H1 (cell line): Measurements from ENCODE around the gene SIPA1L3. TPM values are rescaled to one million over a fixed set of nuclear protein-coding genes. Genes with fewer than 3 reads are reported as not detected.

ENCODE experiments used
- CBX8 ChIP-seq: fragments of 300-800, 300-1000 bp; sonication (generic); IDR thresholded peaks from 2 replicates; pipeline ENCODE4 v1.7.1; 2016; ENCODE audit warnings: low read depth, low read length, borderline replicate concordance
- NANOG ChIP-seq: IDR thresholded peaks from 2 replicates; pipeline ENCODE4 v1.6.1; 2011; ENCODE audit warnings: low read length, low read depth, mild to moderate bottlenecking, inconsistent platforms; ENCODE audit not compliant: insufficient read depth, poor library complexity, severe bottlenecking
- polyA plus RNA-seq, 7 experiments: library from polyadenylated mRNA; depleted of rRNA in 3 of 7; stranded (reverse) in 5 of 7; unstranded in 2 of 7; fragments of >200 nt in 5 of 7; fragments of 200-250 nt in 2 of 7; gene quantifications; 1 replicate in 5 of 7; 2 replicates in 1 of 7; 4 replicates in 1 of 7; pipeline versions ENCODE4 v1.2.1 to v1.2.3, GENCODE V29; 2011 to 2013; ENCODE audit warnings: missing spikeins in 2 of 7, mixed read lengths in 2 of 7
- total RNA-seq: library from RNA; stranded (reverse); fragmentation: NEBNext Ultra II Directional; extraction: Animal tissue kit (Norgen Biotek cat#: 25700); gene quantifications from 2 replicates; pipeline ENCODE4 v1.2.1, GENCODE V29; 2021

Gene SIPA1L3
- total and polyA plus RNA-seq, 2 of the 8 experiments (the other 6 are each of a cell fraction or from before 2014, with no cell fraction given): 15.0 to 54.9 TPM

DNA sequence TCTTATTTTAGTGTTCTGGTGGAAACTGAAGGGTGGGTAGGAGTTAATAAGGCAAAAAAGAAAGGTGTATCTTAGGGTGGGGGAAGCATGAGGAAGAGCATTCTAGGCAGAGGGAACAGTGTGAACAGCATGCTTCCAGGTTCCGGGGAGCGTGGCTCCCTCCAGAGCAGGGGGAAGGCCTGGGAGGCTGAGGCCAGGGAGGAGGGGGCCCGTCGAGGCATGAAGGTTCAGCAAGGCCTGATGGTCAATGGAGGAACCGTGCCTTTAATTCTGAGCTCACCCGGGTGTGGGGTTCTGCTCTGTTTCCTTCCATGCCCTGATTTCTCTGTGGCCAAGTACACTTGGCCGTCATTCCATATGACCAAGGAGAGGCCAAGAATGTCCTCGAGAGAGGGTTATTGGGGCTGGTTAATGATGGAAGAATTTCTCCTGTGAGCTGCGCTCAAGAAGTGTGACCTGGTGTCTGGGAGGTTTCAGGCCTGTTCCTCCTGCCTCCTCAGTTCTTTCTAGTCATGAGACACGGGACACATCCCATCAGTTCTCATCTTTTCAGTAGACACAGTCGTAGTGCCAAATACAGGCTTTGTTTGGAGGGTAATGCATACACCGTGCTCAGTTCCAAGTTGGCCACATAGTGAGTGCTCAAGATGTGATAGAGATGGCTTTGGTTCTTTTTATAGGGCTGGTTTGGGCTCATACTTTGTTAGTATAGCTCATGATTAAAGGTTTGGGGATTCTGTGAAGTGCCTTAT is 73.6 kb downstream of the SIPA1L3 start (continued):
- no peak for TF ChIP-seq NANOG
- TF ChIP-seq CBX8: no peak
